Tibial nerve (tissue), 4 donors: ENCODE data around the gene SRD5A3.

ENCODE experiments used
- CTCF ChIP-seq, 5 experiments: fragments of 200-600 bp in 3 of 5; fragments of 450-650 bp in 2 of 5; sonication (generic) in 3 of 5; IDR thresholded peaks; one replicate each; pipeline ENCODE4 v1.5.1; 2016 to 2019; ENCODE audit warnings: antibody characterized with exemption in 5 of 5, mild to moderate bottlenecking in 3 of 5, moderate library complexity in 2 of 5
- EP300 ChIP-seq, 2 donors: sonication (generic); formaldehyde crosslinking; IDR thresholded peaks; one replicate each; pipeline ENCODE4 v1.6.1; 2017; ENCODE audit warnings: antibody characterized with exemption in 2 of 2, mild to moderate bottlenecking in 1 of 2
- POLR2A ChIP-seq, 2 donors: fragments of 450-650 bp; IDR thresholded peaks; one replicate each; pipeline ENCODE4 v1.6.1; 2017; ENCODE audit warnings: antibody characterized with exemption in 2 of 2, mild to moderate bottlenecking in 2 of 2, moderate library complexity in 2 of 2

GRCh38 chr4:55366621-55367020, 20.6 kb downstream of the SRD5A3 start:
- no peak for TF ChIP-seq CTCF (IDR thresholded peaks at IDR 0.05)
- TF ChIP-seq EP300 (IDR thresholded peaks at IDR 0.05), result no peak
- TF ChIP-seq POLR2A (IDR thresholded peaks at IDR 0.05), result no peak
